Measurements from ENCODE around the gene DROSHA. TPM values are rescaled to one million over a fixed set of nuclear protein-coding genes. Genes with fewer than 3 reads are reported as not detected.

Gene DROSHA
- polyA plus RNA-seq, 3 donors = 2.2 to 12.6 (median 7.6) TPM

DNA sequence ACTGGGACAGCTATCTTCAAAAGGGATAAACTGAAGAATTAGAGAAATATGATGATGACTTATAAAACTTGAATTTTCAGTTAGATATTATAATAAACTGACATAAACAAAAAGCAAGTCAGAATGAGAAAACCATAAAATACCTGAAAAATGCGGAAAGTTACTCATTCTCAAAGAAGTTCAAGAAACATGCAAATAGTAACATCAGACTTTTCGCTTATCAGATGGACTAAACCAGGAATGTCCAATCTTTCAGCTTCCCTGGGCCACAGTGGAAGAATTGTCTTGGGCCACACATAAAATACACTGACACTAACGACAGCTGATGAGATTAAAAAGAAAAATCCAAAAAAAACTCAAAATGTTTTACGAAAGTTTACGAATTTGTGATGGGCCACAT lies 53.9 kb downstream of the DROSHA start:
- Mint-ChIP-seq H3K4me1 (peaks cover 5% of the 10 kb centered on the region), H3K9me3 (no peaks in the 10 kb centered on the region), H3K4me3 (no peak overlapping the region), H3K27me3 (ENCODE audit: low read depth in 3 of 3) (no peaks in the 10 kb centered on the region), H3K27ac (no peak overlapping the region), H3K36me3 (peaks cover 31 to 38% of the 10 kb centered on the region in 2 donors)
- WGBS (ENCODE audit: insufficient coverage) = 100% methylated on average over 3 of the region's 5 CpGs
- Histone ChIP-seq H3K9me3 (replicated peaks in 1 of 2; ENCODE audit: control insufficient read depth in 1 of 2, insufficient read depth in 1 of 2, low read length in 2 of 2) (no peaks in the 10 kb centered on the region), H3K4me3 (replicated peaks in 1 of 3; ENCODE audit: low read depth in 2 of 3, low read length in 3 of 3) (no peak overlapping the region), H3K27me3 (ENCODE audit: control insufficient read depth in 2 of 2, insufficient read depth in 2 of 2, low read length in 2 of 2) (no peaks in the 10 kb centered on the region), H3K27ac (ENCODE audit: low read depth in 1 of 2, low read length in 2 of 2) (no peak overlapping the region), H3K79me2 (ENCODE audit: insufficient read depth, low read length) (no peaks in the 10 kb centered on the region), H2AFZ (ENCODE audit: insufficient read depth, low read depth, low read length, poor library complexity, severe bottlenecking) (no peak overlapping the region), H3K36me3 (replicated peaks in 1 of 2; ENCODE audit: control insufficient read depth in 1 of 2, insufficient read depth in 2 of 2, low read length in 2 of 2) (peaks cover 17 to 53% of the 10 kb centered on the region in 2 donors), H3K9ac (ENCODE audit: insufficient read depth, low read length, poor library complexity, severe bottlenecking) (no peak overlapping the region), H3K4me1 (ENCODE audit: control insufficient read depth in 1 of 2, insufficient read depth in 2 of 2, low read length in 2 of 2) (no peaks in the 10 kb centered on the region), H3K4me2 (replicated peaks; ENCODE audit: extremely low read depth, low read length, poor library complexity, severe bottlenecking) (no peak overlapping the region), H4K20me1 (ENCODE audit: insufficient read depth, low read length) (no peaks in the 10 kb centered on the region)
- DNase-seq = no peak
- intact Hi-C loops (cut with micrococcal nuclease) = no loop called here
- TF ChIP-seq, protein P1, sequence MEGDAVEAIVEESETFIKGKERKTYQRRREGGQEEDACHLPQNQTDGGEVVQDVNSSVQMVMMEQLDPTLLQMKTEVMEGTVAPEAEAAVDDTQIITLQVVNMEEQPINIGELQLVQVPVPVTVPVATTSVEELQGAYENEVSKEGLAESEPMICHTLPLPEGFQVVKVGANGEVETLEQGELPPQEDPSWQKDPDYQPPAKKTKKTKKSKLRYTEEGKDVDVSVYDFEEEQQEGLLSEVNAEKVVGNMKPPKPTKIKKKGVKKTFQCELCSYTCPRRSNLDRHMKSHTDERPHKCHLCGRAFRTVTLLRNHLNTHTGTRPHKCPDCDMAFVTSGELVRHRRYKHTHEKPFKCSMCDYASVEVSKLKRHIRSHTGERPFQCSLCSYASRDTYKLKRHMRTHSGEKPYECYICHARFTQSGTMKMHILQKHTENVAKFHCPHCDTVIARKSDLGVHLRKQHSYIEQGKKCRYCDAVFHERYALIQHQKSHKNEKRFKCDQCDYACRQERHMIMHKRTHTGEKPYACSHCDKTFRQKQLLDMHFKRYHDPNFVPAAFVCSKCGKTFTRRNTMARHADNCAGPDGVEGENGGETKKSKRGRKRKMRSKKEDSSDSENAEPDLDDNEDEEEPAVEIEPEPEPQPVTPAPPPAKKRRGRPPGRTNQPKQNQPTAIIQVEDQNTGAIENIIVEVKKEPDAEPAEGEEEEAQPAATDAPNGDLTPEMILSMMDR (IDR thresholded peaks at IDR 0.05) = no peak

DNA sequence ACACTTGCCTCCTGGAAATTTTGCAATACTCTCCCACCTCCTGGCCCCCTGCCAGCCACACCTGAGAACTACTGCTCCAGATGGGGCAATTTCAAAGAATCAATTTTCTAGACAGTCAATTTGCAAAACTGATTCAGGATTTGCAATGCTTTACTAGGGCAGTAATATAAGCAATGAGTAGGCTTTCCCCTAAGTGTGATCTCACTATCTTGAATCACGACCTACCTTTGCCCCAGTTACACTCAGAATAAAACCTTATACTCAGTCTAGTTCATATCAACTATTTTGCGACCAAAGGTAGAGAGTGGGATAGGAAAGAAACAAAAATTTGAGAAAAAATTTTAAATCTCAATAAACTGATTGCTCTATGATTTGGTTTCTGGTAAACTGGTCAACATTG lies 54.4 kb downstream of the DROSHA start:
- H3K36me3 Mint-ChIP-seq = peaks cover 29 to 40% of the 10 kb centered on the region in 2 donors
- intact Hi-C loops (cut with micrococcal nuclease) = no loop called here
- no peaks in the 10 kb centered on the region for H4K20me1 ChIP-seq (ENCODE audit: insufficient read depth, low read length)
- H3K4me3 Mint-ChIP-seq = no peak overlapping the region
- H3K4me2 ChIP-seq (replicated peaks; ENCODE audit: extremely low read depth, low read length, poor library complexity, severe bottlenecking) = no peak overlapping the region
- H3K36me3 ChIP-seq (replicated peaks in 1 of 2; ENCODE audit: control insufficient read depth in 1 of 2, insufficient read depth in 2 of 2, low read length in 2 of 2) = peaks cover 15 to 48% of the 10 kb centered on the region in 2 donors
- H3K79me2 ChIP-seq (ENCODE audit: insufficient read depth, low read length) = no peaks in the 10 kb centered on the region
- H3K4me1 Mint-ChIP-seq = peaks cover 5% of the 10 kb centered on the region
- WGBS (ENCODE audit: insufficient coverage) = no CpG with 5 or more reads among the region's 2 CpGs
- no peaks in the 10 kb centered on the region for H3K27me3 ChIP-seq (ENCODE audit: control insufficient read depth in 2 of 2, insufficient read depth in 2 of 2, low read length in 2 of 2)
- H3K4me1 ChIP-seq (ENCODE audit: control insufficient read depth in 1 of 2, insufficient read depth in 2 of 2, low read length in 2 of 2) = no peaks in the 10 kb centered on the region
- no peaks in the 10 kb centered on the region for H3K27me3 Mint-ChIP-seq (ENCODE audit: low read depth in 3 of 3)
- H3K4me3 ChIP-seq (replicated peaks in 1 of 3; ENCODE audit: low read depth in 2 of 3, low read length in 3 of 3) = no peak overlapping the region
- no peaks in the 10 kb centered on the region for H3K9me3 Mint-ChIP-seq
- H2AFZ ChIP-seq (ENCODE audit: insufficient read depth, low read depth, low read length, poor library complexity, severe bottlenecking) = no peak overlapping the region
- no peaks in the 10 kb centered on the region for H3K9me3 ChIP-seq (replicated peaks in 1 of 2; ENCODE audit: control insufficient read depth in 1 of 2, insufficient read depth in 1 of 2, low read length in 2 of 2)
- TF ChIP-seq, protein P1 (IDR thresholded peaks at IDR 0.05) = no peak
- no peak overlapping the region for H3K27ac ChIP-seq (ENCODE audit: low read depth in 1 of 2, low read length in 2 of 2)
- no peak overlapping the region for H3K27ac Mint-ChIP-seq
- H3K9ac ChIP-seq (ENCODE audit: insufficient read depth, low read length, poor library complexity, severe bottlenecking) = no peak overlapping the region
- DNase-seq = no peak
